Measurements from ENCODE around the gene TSGA10. TPM values are rescaled to one million over a fixed set of nuclear protein-coding genes. Genes with fewer than 3 reads are reported as not detected.

The TSGA10 gene
- total RNA-seq, 1 experiment from 2014 or later: 11.6 TPM

- H3K36me3 Mint-ChIP-seq (ENCODE audit: insufficient read depth, unreplicated experiment): no peaks in the 10 kb centered on the region
- ChIA-PET POLR2A (no interaction called here), CTCF (interaction anchor here (0.6 kb wide), 1 partner anchor 581 kb away, joined by 3 read pairs; no protein-coding TSS in a partner anchor)
- DNase-seq (ENCODE audit: unreplicated experiment): no peak
- H3K27ac Mint-ChIP-seq (ENCODE audit: low read depth, unreplicated experiment): no peak overlapping the region
- no peak overlapping the region for H3K4me3 Mint-ChIP-seq (ENCODE audit: unreplicated experiment)
- no peak for TF ChIP-seq CTCF (IDR thresholded peaks at IDR 0.05; ENCODE audit: unreplicated experiment)
- no peaks in the 10 kb centered on the region for H3K4me1 Mint-ChIP-seq (ENCODE audit: insufficient read depth, unreplicated experiment)
- intact Hi-C loops (cut with micrococcal nuclease): no loop called here
- no peaks in the 10 kb centered on the region for H3K9me3 Mint-ChIP-seq (ENCODE audit: unreplicated experiment)
- BruUV-seq (replicated peaks): no TSS peak
- no peaks in the 10 kb centered on the region for H3K27me3 Mint-ChIP-seq (ENCODE audit: insufficient read depth, unreplicated experiment)
These were observed 168.7 kb downstream of the TSGA10 start for GRCh38 chr2:98985905-98986666.

GRCh38 chr2:98975611-98976010, 179.1 kb downstream of the TSGA10 start:
- peaks cover 39% of the 10 kb centered on the region for H3K9me3 Mint-ChIP-seq (ENCODE audit: unreplicated experiment)
- DNase-seq (ENCODE audit: unreplicated experiment): no peak
- BruUV-seq (replicated peaks): no TSS peak
- intact Hi-C loops (cut with micrococcal nuclease): no loop called here
- H3K4me3 Mint-ChIP-seq (ENCODE audit: unreplicated experiment): no peak overlapping the region
- H3K4me1 Mint-ChIP-seq (ENCODE audit: insufficient read depth, unreplicated experiment): no peaks in the 10 kb centered on the region
- POLR2A ChIA-PET: no interaction called here
- no peak overlapping the region for H3K27ac Mint-ChIP-seq (ENCODE audit: low read depth, unreplicated experiment)
- no peaks in the 10 kb centered on the region for H3K27me3 Mint-ChIP-seq (ENCODE audit: insufficient read depth, unreplicated experiment)
- no peaks in the 10 kb centered on the region for H3K36me3 Mint-ChIP-seq (ENCODE audit: insufficient read depth, unreplicated experiment)
- CTCF ChIA-PET: interaction anchor here (0.6 kb wide), 1 partner anchor 96 kb away, joined by 3 read pairs; no protein-coding TSS in a partner anchor
- TF ChIP-seq CTCF (IDR thresholded peaks at IDR 0.05; ENCODE audit: unreplicated experiment): no peak

- no peak for TF ChIP-seq CTCF (IDR thresholded peaks at IDR 0.05; ENCODE audit: unreplicated experiment)
- intact Hi-C loops (cut with micrococcal nuclease): no loop called here
- CTCF ChIA-PET: interaction anchor here (0.9 kb wide), 1 partner anchor 38 kb away, joined by 3 read pairs; no protein-coding TSS in a partner anchor
- Mint-ChIP-seq H3K4me3 (ENCODE audit: unreplicated experiment) (no peak overlapping the region), H3K4me1 (ENCODE audit: insufficient read depth, unreplicated experiment) (no peaks in the 10 kb centered on the region), H3K9me3 (ENCODE audit: unreplicated experiment) (peaks cover 45% of the 10 kb centered on the region), H3K27me3 (ENCODE audit: insufficient read depth, unreplicated experiment) (no peaks in the 10 kb centered on the region), H3K36me3 (ENCODE audit: insufficient read depth, unreplicated experiment) (no peaks in the 10 kb centered on the region), H3K27ac (ENCODE audit: low read depth, unreplicated experiment) (no peak overlapping the region)
- POLR2A ChIA-PET: interaction anchor here (0.7 kb wide), 1 partner anchor 59 kb away, joined by 3 read pairs; no protein-coding TSS in a partner anchor
- BruUV-seq (replicated peaks): no TSS peak
- no peak for DNase-seq (ENCODE audit: unreplicated experiment)
These were observed 182.1 kb downstream of the TSGA10 start for GRCh38 chr2:98972582-98973167.

GRCh38 chr2:98959810-98960507, 194.8 kb downstream of the TSGA10 start:
- Mint-ChIP-seq H3K9me3 (ENCODE audit: unreplicated experiment) (peaks cover 7% of the 10 kb centered on the region), H3K27me3 (ENCODE audit: insufficient read depth, unreplicated experiment) (no peaks in the 10 kb centered on the region), H3K36me3 (ENCODE audit: insufficient read depth, unreplicated experiment) (no peaks in the 10 kb centered on the region), H3K4me3 (ENCODE audit: unreplicated experiment) (no peak overlapping the region), H3K4me1 (ENCODE audit: insufficient read depth, unreplicated experiment) (no peaks in the 10 kb centered on the region), H3K27ac (ENCODE audit: low read depth, unreplicated experiment) (no peak overlapping the region)
- intact Hi-C loops (cut with micrococcal nuclease): no loop called here
- no peak for TF ChIP-seq CTCF (IDR thresholded peaks at IDR 0.05; ENCODE audit: unreplicated experiment)
- BruUV-seq (replicated peaks): no TSS peak
- ChIA-PET POLR2A (no interaction called here), CTCF (interaction anchor here (0.5 kb wide), 1 partner anchor 22 kb away, joined by 4 read pairs; no protein-coding TSS in a partner anchor)
- no peak for DNase-seq (ENCODE audit: unreplicated experiment)
